GM10847 (cell line): ENCODE measurements around the gene ENTPD6.

Source experiments
- POLR2A ChIP-seq: IDR thresholded peaks from 2 replicates; pipeline ENCODE4 v1.6.1; 2011; ENCODE audit not compliant: insufficient read length; ENCODE audit errors: extremely low read depth

The ENTPD6 gene

DNA sequence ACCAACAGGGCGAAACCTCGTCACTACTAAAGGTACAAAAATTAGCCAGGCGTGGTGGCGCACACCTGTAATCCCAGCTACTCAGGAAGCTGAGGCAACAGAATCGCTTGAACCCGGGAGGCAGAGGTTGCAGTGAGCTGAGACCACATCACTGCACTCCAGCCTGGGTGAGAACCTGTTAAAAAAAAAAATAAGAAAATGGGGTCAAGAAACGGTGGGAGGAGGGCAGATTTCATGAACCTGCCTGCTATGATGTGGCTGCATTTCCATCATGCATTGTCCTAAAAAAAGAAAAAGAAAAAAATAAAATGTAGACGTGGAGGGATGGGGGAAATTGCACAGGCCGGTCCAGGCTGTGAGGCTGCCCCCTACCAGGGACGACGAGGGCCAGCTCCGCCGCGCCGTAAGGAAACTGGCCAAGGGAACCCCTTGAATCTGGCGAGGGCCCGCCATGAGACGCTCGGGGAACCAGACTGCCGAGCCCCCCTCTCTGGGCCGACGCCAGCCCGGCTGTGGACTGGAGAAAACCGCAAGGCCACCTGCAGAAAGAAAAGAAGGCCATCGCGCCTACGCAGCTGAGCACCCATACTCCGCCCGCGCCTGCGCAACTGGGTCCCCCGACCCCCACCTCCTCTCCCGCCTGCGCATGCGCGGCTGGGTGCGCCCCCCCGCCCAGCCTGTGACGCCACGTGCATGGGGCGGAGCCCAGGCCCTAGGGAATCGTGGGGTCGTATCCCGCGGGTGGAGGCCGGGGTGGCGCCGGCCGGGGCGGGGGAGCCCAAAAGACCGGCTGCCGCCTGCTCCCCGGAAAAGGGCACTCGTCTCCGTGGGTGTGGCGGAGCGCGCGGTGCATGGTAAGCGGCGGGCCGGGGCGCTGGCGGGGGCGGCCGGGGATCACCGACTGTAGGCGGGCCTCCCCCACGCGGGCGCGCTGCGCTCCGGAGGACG lies at the start of gene ENTPD6:
Gene ENTPD6, plus strand, starts transcription at position 699 of the 948 bp plus-strand sequence. CDS start 10,825 bp downstream, outside the sequence.
- TF ChIP-seq POLR2A: peak; percentile 73

DNA sequence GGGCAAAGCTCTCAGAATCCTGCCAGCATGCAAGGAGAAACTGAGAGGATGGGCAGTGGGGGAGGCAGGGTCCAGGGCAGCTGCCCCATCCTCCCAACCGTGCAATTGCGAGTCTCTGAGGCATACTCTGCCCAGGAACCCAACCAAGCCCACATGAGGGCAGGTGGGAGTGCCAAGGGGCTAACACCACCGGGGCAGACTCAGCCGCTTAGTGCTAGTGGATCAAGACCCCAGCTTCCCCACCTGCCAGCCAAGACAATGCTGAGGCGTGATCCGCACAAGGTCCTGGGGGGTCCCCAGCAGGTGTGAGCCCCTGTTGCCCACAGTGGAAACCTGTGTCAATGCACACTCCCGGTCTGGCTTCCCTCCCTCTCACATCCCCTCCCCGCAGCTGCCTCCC lies 48.5 kb upstream of the ENTPD6 start:
- no peak for TF ChIP-seq POLR2A

DNA sequence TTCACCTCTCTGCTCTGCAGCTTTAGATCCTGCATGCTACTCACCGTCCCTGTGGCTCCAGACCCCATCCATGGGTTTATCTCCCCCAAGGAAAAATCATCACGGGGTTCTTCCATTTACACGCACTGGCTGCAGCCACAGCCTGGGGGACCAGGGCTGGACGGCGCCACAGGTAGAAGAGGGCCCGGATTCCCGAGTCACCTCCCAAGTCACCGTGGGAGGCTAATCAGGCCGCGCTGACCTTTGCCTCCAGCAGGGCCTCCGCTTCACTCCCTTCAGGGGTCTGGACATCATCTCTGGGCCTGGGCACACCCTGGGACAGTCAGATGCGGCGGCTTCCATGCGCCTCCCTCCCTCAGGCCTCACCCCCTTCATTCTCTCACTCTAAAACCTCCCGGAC lies 47.8 kb upstream of the ENTPD6 start:
- no peak for TF ChIP-seq POLR2A

GRCh38 chr20:25148181-25148981 lies 47.1 kb upstream of the ENTPD6 start:
- TF ChIP-seq POLR2A: no peak

DNA sequence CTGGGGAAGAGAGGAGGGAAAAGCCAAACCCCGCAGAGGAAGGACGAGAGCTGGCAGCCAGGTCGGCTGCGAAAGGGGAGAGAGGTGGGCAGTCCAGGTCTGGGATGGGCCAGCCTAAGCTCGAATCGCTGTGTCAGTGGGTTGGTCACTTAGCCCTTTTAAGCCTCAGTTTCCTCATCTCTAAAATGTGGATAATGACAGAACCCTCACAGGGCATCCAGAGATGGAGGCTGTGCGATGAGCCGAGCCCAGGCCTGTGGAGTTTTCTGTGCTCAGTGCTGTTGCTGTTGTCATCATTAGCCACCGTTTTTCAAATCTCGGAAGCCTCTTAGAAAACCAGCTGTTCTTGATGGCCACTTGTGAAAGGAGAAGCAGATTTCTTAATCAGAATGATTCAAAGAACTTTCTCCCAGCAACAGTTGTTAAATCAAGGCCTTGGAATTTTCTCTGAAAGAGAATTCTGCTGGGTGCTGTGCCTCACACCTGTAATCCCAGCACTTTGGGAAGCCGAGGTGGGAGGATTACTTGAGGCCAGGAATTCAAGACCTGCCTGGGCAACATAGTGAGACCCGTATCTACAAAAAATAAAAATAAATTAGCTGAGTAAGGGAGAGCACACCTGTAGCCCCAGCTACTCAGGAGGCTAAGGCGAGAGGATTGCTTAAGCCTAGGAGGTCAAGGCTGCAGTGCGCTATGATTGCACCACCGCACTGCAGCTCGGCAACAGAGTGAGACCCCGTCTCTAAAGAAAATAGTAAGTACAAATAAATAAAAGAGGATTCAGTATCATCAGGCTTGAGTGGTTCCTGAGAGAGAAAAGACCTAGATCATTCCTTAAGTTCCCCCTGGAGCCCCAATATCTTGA lies 46.3 kb upstream of the ENTPD6 start:
- no peak for TF ChIP-seq POLR2A

- no peak for TF ChIP-seq POLR2A
Observed at GRCh38 chr20:25150016-25150415, 45.5 kb upstream of the ENTPD6 start.

DNA sequence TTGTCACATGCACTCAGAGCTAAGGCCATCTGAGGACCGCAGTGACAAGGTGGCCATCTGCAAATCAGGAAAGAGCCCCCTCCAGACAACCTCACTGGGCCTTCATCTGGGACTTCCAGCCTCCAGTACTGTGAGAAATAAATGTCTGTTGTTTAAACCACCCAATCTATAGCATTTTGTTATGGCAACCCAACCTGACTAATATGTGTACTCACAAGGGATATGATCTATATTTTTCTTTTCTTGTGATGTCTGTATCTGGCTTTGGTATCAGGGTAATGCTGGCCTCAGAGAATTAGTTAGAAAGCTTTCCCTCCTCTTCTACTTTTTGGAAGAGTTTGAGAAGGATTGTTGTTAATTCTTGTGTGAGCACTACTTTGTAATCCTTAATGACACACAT lies 37.5 kb upstream of the ENTPD6 start:
- TF ChIP-seq POLR2A: no peak

DNA sequence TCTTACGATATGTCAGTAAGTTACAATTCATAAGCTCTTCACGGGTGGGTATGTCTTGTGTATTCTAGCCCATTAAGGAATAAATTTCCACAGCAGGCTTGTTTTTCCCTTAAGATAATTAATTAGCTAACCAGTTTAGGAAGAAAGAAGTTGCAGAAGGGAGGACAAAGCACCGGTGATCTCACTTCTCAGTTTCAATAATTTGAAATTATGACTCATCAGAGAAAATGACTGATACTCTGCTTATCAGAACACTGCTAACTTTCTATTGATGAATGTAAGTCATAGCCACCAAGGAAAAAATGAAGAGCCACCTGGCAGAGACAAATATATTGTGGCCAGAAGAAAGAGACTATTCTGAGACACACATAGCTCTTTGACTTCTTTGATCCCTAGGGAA lies 35.0 kb upstream of the ENTPD6 start:
- TF ChIP-seq POLR2A: no peak

DNA sequence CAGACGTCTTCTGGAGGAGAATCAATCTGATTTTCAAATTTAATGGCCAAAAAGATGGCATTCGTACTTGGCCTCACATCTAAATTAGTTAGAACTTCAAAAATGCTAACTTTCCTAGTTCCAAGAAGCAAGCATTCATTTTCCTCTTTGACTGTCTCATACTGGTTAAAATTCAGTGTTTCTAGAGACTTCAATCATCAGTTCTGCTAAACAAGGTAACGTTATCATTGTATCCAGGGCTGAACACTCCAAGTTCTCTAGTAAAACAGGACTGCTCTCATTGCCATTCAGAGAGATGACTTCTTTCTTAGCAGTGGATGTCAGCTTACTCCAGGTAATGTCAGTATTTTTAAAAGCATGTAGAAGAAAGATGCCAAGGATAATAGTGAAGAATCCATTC lies 34.6 kb upstream of the ENTPD6 start:
- TF ChIP-seq POLR2A: no peak

DNA sequence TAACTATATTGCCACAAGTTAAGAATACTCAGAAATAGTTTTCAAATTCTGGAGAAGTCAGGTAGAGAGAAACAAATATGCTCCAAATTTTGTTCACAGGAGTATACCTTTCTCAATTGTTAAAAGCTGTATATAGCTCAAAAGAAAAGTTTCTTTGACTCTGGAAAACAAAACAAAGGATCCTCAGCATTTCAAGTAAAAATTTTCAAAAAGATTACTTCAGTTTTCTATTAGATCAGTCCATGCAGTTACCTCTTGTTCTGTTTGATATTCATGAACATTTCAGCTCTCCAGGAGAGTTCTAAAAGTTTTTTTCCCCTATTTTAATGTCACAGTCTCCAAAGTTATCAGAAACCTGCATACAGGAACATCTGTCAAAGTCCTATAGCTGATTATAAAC lies 30.4 kb upstream of the ENTPD6 start:
- TF ChIP-seq POLR2A: no peak

- TF ChIP-seq POLR2A: no peak
Observed at GRCh38 chr20:25173321-25173720, 22.2 kb upstream of the ENTPD6 start.

GRCh38 chr20:25173886-25174308 lies 21.6 kb upstream of the ENTPD6 start:
- no peak for TF ChIP-seq POLR2A

GRCh38 chr20:25176184-25176583 lies 19.3 kb upstream of the ENTPD6 start:
- TF ChIP-seq POLR2A: no peak

GRCh38 chr20:25177890-25178321 lies 17.6 kb upstream of the ENTPD6 start:
- no peak for TF ChIP-seq POLR2A
